ENCODE data around the gene ZNF496. TPM values are rescaled to one million over a fixed set of nuclear protein-coding genes. Genes with fewer than 3 reads are reported as not detected.
"Not testable (repeated sequence)": the region's sequence is repeated elsewhere in the genome, so short reads cannot be mapped to it uniquely, and the experiment has no call there.

Gene ZNF496
- total RNA-seq, 4 donors from 2014 or later = 34.2 to 47.4 (median 39.7) TPM

DNA sequence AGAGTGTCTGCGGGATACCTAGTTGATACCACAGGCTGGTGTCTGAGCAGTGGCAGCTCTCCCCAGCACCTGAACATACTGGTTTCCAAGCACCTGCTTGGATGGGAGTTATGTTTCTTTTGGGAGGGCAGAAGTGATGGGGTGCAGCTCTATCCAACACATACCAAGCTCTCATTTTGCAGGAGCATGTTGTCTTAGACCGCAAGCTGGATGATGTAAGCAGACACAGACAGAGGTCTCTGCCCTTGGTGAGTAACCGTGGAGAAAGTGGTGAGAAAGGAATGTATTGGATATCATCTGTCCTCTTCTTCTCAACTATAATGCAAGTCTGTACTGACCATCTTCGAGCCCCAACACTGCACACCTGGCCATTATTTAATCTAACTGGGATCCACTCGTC is 37.4 kb downstream of the ZNF496 start:
- no peaks in the 10 kb centered on the region for H3K9me3 ChIP-seq
- intact Hi-C loops (cut with DNase I; ENCODE audit: low total_unique reads) = no loop called here

DNA sequence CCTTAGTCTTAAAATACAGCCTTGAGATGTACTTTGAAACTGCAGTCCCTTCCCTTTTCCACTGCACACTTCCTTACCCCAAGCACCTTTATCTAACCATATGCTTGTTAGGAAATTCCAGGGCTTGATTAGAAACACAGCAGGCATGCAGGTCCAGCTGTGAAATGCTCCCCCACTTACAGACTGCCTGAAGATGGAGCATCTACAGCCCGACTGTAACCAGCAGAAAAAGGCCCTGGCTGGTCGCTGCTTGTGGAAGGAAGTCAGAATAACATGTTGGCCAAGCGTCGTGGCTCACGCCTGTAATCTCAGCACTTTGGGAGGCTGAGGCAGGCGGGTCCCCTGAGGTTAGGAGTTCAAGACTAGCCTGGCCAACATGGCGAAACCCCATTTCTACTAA is 38.6 kb downstream of the ZNF496 start:
- H3K36me3 ChIP-seq = no peaks in the 10 kb centered on the region
- in situ Hi-C loops (cut with MboI; ENCODE audit: low sequenced_read_pairs in 4 of 4) (no loop called here), intact Hi-C loops (cut with DNase I; ENCODE audit: low total_unique reads) (no loop called here)
- H3K27me3 ChIP-seq = no peaks in the 10 kb centered on the region
- ATAC-seq (no peak), DNase-seq (no peak)
- H3K4me1 ChIP-seq = no peaks in the 10 kb centered on the region
- no peak overlapping the region for H3K27ac ChIP-seq
- H3K9me3 ChIP-seq = no peaks in the 10 kb centered on the region
- no peak overlapping the region for H3K4me3 ChIP-seq
- TF ChIP-seq, protein P1, sequence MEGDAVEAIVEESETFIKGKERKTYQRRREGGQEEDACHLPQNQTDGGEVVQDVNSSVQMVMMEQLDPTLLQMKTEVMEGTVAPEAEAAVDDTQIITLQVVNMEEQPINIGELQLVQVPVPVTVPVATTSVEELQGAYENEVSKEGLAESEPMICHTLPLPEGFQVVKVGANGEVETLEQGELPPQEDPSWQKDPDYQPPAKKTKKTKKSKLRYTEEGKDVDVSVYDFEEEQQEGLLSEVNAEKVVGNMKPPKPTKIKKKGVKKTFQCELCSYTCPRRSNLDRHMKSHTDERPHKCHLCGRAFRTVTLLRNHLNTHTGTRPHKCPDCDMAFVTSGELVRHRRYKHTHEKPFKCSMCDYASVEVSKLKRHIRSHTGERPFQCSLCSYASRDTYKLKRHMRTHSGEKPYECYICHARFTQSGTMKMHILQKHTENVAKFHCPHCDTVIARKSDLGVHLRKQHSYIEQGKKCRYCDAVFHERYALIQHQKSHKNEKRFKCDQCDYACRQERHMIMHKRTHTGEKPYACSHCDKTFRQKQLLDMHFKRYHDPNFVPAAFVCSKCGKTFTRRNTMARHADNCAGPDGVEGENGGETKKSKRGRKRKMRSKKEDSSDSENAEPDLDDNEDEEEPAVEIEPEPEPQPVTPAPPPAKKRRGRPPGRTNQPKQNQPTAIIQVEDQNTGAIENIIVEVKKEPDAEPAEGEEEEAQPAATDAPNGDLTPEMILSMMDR (IDR thresholded peaks at IDR 0.05 in 4 of 5, conservative IDR thresholded peaks at IDR 0.05 in 1 of 5) = no peak
- no peak for TF ChIP-seq POLR2A (IDR thresholded peaks at IDR 0.05)

More for the DNA sequence above, 37.4 kb downstream of the ZNF496 start:
- DNase-seq = no peak
- in situ Hi-C loops (cut with MboI; ENCODE audit: low sequenced_read_pairs in 4 of 4) = no loop called here
- TF ChIP-seq POLR2A (IDR thresholded peaks at IDR 0.05) = no peak
- TF ChIP-seq, protein P1 (IDR thresholded peaks at IDR 0.05 in 4 of 5, conservative IDR thresholded peaks at IDR 0.05 in 1 of 5) = no peak
- ATAC-seq = no peak
- no peak overlapping the region for H3K4me3 ChIP-seq
- no peaks in the 10 kb centered on the region for H3K27me3 ChIP-seq
- no peaks in the 10 kb centered on the region for H3K36me3 ChIP-seq
- no peak overlapping the region for H3K27ac ChIP-seq
- H3K4me1 ChIP-seq = no peaks in the 10 kb centered on the region

DNA sequence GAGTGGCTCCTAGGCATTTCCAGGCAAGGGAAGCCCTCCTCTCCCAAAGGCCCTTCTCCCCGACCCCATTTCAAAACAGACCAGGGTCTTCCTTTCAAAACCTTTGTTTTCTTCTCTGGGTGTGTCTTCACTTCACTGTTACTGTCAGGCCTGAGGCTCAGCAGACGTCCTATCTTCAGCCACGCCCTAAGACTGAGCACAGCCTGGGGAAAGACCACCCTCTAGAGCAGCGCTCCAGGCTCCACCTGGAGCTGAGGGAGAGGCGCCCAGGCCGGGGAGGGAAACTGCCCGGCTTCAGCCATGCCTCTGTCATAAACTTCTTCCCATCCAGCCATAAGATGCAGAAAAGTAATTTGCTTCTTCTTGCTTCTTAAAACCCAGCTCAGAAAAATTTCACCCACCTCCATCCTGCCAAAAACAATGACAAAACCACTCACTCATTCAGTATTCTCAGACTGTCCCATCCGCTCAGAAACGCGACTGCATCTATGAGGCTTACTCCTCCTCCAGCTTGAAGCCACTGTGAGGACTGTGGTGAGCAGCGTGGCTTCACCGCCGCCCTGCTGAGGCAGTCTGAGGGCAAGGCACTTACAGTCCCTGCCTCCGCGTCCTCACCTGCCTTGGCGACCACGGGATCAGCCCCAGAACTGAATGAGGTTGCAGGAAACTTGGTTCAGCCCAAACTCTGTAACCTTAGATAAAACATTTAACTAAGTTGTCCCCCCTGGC is 39.7 kb downstream of the ZNF496 start:
- Histone ChIP-seq H3K9me3 (no peaks in the 10 kb centered on the region), H3K36me3 (no peaks in the 10 kb centered on the region), H3K4me3 (no peak overlapping the region), H3K4me1 (no peaks in the 10 kb centered on the region), H3K27ac (no peak overlapping the region), H3K27me3 (no peaks in the 10 kb centered on the region)
- TF ChIP-seq POLR2A (IDR thresholded peaks at IDR 0.05) = no peak
- TF ChIP-seq, protein P1 (IDR thresholded peaks at IDR 0.05 in 4 of 5, conservative IDR thresholded peaks at IDR 0.05 in 1 of 5) = no peak
- intact Hi-C loops (cut with DNase I; ENCODE audit: low total_unique reads) = no loop called here
- ATAC-seq (no peak), DNase-seq (no peak)
- in situ Hi-C loops (cut with MboI; ENCODE audit: low sequenced_read_pairs in 4 of 4) = no loop called here

DNA sequence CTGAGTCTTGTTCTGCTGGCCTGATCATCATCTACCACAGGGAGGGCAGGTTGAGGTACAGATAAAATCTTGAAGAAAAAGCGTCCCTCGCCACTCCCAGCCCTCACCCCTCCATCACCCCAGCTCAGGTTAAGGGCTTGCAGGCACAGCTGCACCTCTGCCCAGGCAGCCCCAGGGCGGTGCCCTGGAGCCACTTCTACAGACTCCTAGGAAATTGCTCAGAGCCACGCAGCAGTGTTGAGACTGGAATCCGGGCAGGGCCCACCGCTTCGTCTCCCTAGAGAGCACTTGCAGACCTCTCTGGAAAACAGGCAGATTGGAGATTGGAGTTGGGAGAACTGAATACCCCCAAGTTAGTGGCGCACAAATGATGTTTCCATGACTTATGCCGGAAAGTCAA is 40.5 kb downstream of the ZNF496 start:
- DNase-seq (no peak), ATAC-seq (no peak)
- H3K27ac ChIP-seq = no peak overlapping the region
- TF ChIP-seq POLR2A (IDR thresholded peaks at IDR 0.05) = no peak
- TF ChIP-seq, protein P1 (IDR thresholded peaks at IDR 0.05 in 4 of 5, conservative IDR thresholded peaks at IDR 0.05 in 1 of 5) = no peak
- in situ Hi-C loops (cut with MboI; ENCODE audit: low sequenced_read_pairs in 4 of 4) = no loop called here
- no peaks in the 10 kb centered on the region for H3K4me1 ChIP-seq
- no peaks in the 10 kb centered on the region for H3K27me3 ChIP-seq
- no peak overlapping the region for H3K4me3 ChIP-seq
- no peaks in the 10 kb centered on the region for H3K36me3 ChIP-seq
- intact Hi-C loops (cut with DNase I; ENCODE audit: low total_unique reads) = no loop called here
- H3K9me3 ChIP-seq = no peaks in the 10 kb centered on the region

DNA sequence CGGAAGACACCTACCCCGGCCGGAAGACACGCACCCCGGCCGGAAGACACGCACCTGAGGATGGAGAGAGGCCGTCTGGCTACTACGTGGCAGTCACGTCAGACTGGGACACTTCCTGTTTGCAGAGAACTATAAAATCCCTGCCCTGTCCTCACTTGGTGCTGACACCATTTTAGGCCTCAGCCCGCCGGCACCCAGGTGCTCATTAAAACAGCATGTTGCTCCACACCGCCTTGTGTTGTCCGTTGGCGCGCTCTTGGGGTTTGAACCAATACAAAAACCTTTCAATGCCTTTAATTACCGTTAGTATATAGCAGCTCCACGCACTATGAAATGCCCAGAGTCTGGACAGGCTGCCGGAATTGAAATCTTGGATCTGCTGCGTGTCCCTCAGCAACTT is 41.1 kb downstream of the ZNF496 start:
- no peak for TF ChIP-seq POLR2A (IDR thresholded peaks at IDR 0.05)
- TF ChIP-seq, protein P1 (IDR thresholded peaks at IDR 0.05 in 4 of 5, conservative IDR thresholded peaks at IDR 0.05 in 1 of 5) = no peak
- DNase-seq = no peak
- no peaks in the 10 kb centered on the region for H3K36me3 ChIP-seq
- H3K4me1 ChIP-seq = no peaks in the 10 kb centered on the region
- H3K27me3 ChIP-seq = no peaks in the 10 kb centered on the region
- no peak overlapping the region for H3K4me3 ChIP-seq
- intact Hi-C loops (cut with DNase I; ENCODE audit: low total_unique reads) = no loop called here
- no peaks in the 10 kb centered on the region for H3K9me3 ChIP-seq
- no peak for ATAC-seq
- in situ Hi-C loops (cut with MboI; ENCODE audit: low sequenced_read_pairs in 4 of 4) = no loop called here
- no peak overlapping the region for H3K27ac ChIP-seq

DNA sequence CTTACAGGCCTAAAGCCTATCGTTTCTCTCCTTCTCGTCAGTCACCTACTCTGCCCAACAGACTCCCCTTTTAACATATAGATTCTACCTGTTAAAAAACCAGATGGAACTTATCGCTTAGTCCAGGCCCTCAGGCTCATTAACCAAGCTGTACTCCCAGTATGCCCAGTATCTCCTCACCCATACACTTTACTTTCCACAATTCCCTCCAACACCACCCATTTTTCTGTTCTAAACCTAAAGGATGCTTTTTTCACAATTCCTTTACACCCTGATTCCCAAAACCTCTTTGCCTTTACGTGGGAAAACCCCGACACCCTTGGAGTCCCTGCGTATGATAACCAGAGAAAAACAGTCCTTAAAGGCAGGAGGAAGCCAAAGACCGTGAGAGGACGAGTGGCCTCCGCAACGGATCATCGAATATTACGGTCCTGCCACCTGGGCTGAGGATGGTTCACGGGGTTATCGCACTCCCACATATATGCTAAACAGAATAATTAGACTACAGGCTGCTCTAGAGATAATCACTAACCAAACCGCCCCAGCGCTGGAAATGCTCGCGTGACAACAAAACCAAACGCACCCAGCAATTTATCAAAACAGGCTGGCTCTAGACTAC is 42.3 kb downstream of the ZNF496 start:
- H3K36me3 ChIP-seq; H3K4me1 ChIP-seq; H3K9me3 ChIP-seq; H3K27ac ChIP-seq; H3K4me3 ChIP-seq; DNase-seq; intact Hi-C loops (cut with DNase I; ENCODE audit: low total_unique reads); H3K27me3 ChIP-seq; ATAC-seq; in situ Hi-C loops (cut with MboI; ENCODE audit: low sequenced_read_pairs in 4 of 4): not testable (repeated sequence)

All from gastrocnemius medialis (tissue), 4 donors.